Choroid plexus epithelial cell (primary cell): ENCODE data around the gene FBLN5.

ENCODE experiments used
- DNase-seq: peaks from one replicate; pipeline ENCODE4 v3.0.0-alpha.2; 2010; ENCODE audit warnings: low read depth
- H3K4me3 ChIP-seq: 2 replicates; pipeline ENCODE4 v1.5.1; 2011; ENCODE audit warnings: low read depth, mild to moderate bottlenecking, control low read depth, low read length, moderate library complexity
- CTCF ChIP-seq: conservative IDR thresholded peaks from 2 replicates; pipeline ENCODE4 v1.5.1; 2011; ENCODE audit warnings: low read depth, mild to moderate bottlenecking, control low read depth, inconsistent platforms, low read length, moderate library complexity

Gene FBLN5

GRCh38 chr14:91934554-91935285 is 12.8 kb downstream of the FBLN5 start:
- no peak overlapping the region for H3K4me3 ChIP-seq
- TF ChIP-seq CTCF = no peak
- no peak for DNase-seq

GRCh38 chr14:91931478-91932088 is 15.9 kb downstream of the FBLN5 start:
- no peak for DNase-seq
- no peak for TF ChIP-seq CTCF
- H3K4me3 ChIP-seq = no peak overlapping the region

- no peak overlapping the region for H3K4me3 ChIP-seq
- DNase-seq = peak; percentile 33
- no peak for TF ChIP-seq CTCF
Measured at GRCh38 chr14:91929700-91930099, 17.8 kb downstream of the FBLN5 start.

GRCh38 chr14:91927800-91928199 is 19.7 kb downstream of the FBLN5 start:
- no peak for TF ChIP-seq CTCF
- DNase-seq = no peak
- H3K4me3 ChIP-seq = no peak overlapping the region

- peak; percentile 59 for DNase-seq
- H3K4me3 ChIP-seq = no peak overlapping the region
- no peak for TF ChIP-seq CTCF
Measured at GRCh38 chr14:91927191-91927590, 20.3 kb downstream of the FBLN5 start.

GRCh38 chr14:91926131-91926890 is 21.2 kb downstream of the FBLN5 start:
- no peak overlapping the region for H3K4me3 ChIP-seq
- no peak for TF ChIP-seq CTCF
- DNase-seq = no peak

- no peak for TF ChIP-seq CTCF
- no peak for DNase-seq
- H3K4me3 ChIP-seq = no peak overlapping the region
Measured at GRCh38 chr14:91925727-91926121, 21.8 kb downstream of the FBLN5 start.
